IPS-20b (cell line): Measurements from ENCODE around the gene PIN1.

Experiments
- H3K27ac ChIP-seq: one replicate; pipeline ENCODE4 v1.5.1; 2013; ENCODE audit warnings: low read length
- H3K27me3 ChIP-seq: 2 replicates; pipeline ENCODE4 v1.6.1; 2013; ENCODE audit warnings: mild to moderate bottlenecking, low read length, inconsistent platforms; ENCODE audit not compliant: insufficient read depth
- H3K36me3 ChIP-seq: 2 replicates; pipeline ENCODE4 v1.6.1; 2013; ENCODE audit warnings: low read depth, mild to moderate bottlenecking, inconsistent platforms, low read length, moderate library complexity; ENCODE audit not compliant: insufficient read depth
- H3K4me1 ChIP-seq: 2 replicates; pipeline ENCODE4 v1.6.1; 2013; ENCODE audit warnings: mild to moderate bottlenecking, control low read depth, inconsistent platforms, low read length, moderate library complexity; ENCODE audit not compliant: insufficient read depth
- H3K4me3 ChIP-seq: 2 replicates; pipeline ENCODE4 v1.5.1; 2013; ENCODE audit warnings: mild to moderate bottlenecking, low read length, inconsistent platforms
- H3K9ac ChIP-seq: 2 replicates; pipeline ENCODE4 v1.6.1; 2013; ENCODE audit warnings: low read depth, mild to moderate bottlenecking, inconsistent platforms, low read length, moderate library complexity
- H3K9me3 ChIP-seq: 2 replicates; pipeline ENCODE4 v1.6.1; 2013; ENCODE audit warnings: mild to moderate bottlenecking, low read depth, low read length, inconsistent platforms; ENCODE audit not compliant: insufficient read depth

The PIN1 gene

GRCh38 chr19:9860407-9860806 is 25.3 kb downstream of the PIN1 start:
- H3K4me1 ChIP-seq, result no peaks in the 10 kb centered on the region
- no peak overlapping the region for H3K27ac ChIP-seq
- no peaks in the 10 kb centered on the region for H3K27me3 ChIP-seq
- no peak overlapping the region for H3K9ac ChIP-seq
- H3K36me3 ChIP-seq, result peaks cover 20% of the 10 kb centered on the region
- no peak overlapping the region for H3K4me3 ChIP-seq
- no peaks in the 10 kb centered on the region for H3K9me3 ChIP-seq

- no peak overlapping the region for H3K9ac ChIP-seq
- no peaks in the 10 kb centered on the region for H3K27me3 ChIP-seq
- H3K4me3 ChIP-seq, result no peak overlapping the region
- H3K27ac ChIP-seq, result no peak overlapping the region
- H3K9me3 ChIP-seq, result no peaks in the 10 kb centered on the region
- peaks cover 16% of the 10 kb centered on the region for H3K36me3 ChIP-seq
- H3K4me1 ChIP-seq, result peaks cover 4% of the 10 kb centered on the region; the same call in 1 of the 2 replicates
Observed at GRCh38 chr19:9861503-9861902, 26.4 kb downstream of the PIN1 start.

DNA sequence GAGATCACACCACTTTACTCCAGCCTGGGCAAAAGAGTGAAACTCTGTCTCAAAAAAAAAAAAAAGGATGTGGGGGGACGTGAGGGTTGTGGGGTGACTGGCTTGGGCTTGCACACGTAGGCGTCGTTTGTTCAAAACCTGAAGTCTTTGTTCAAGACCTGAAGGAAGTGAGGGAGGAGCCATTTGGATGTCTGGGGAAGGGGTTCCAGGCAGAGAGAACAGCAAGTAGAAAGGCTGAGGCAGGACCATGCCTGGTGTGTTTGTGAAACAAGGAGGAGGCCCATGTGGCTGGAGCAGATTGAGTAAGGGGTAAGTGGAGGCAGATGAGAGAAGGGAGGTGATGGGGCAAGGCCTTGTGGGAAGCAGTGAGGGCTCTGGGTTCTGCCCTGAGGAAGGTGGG is 27.8 kb downstream of the PIN1 start:
- Histone ChIP-seq H3K4me3 (no peak overlapping the region), H3K36me3 (0 out of 2 replicates have a peak, but pooled peaks cover 5% of the 10 kb centered on the region), H3K4me1 (peaks cover 4% of the 10 kb centered on the region; the same call in 1 of the 2 replicates), H3K27ac (no peak overlapping the region), H3K27me3 (no peaks in the 10 kb centered on the region), H3K9me3 (no peaks in the 10 kb centered on the region), H3K9ac (no peak overlapping the region)

- H3K4me1 ChIP-seq, result peaks cover 4% of the 10 kb centered on the region; the same call in 1 of the 2 replicates
- H3K36me3 ChIP-seq, result 0 out of 2 replicates have a peak, but pooled peaks cover 5% of the 10 kb centered on the region
- no peaks in the 10 kb centered on the region for H3K27me3 ChIP-seq
- H3K9me3 ChIP-seq, result no peaks in the 10 kb centered on the region
- H3K27ac ChIP-seq, result no peak overlapping the region
- H3K9ac ChIP-seq, result no peak overlapping the region
- no peak overlapping the region for H3K4me3 ChIP-seq
Observed at GRCh38 chr19:9863759-9864158, 28.6 kb downstream of the PIN1 start.

DNA sequence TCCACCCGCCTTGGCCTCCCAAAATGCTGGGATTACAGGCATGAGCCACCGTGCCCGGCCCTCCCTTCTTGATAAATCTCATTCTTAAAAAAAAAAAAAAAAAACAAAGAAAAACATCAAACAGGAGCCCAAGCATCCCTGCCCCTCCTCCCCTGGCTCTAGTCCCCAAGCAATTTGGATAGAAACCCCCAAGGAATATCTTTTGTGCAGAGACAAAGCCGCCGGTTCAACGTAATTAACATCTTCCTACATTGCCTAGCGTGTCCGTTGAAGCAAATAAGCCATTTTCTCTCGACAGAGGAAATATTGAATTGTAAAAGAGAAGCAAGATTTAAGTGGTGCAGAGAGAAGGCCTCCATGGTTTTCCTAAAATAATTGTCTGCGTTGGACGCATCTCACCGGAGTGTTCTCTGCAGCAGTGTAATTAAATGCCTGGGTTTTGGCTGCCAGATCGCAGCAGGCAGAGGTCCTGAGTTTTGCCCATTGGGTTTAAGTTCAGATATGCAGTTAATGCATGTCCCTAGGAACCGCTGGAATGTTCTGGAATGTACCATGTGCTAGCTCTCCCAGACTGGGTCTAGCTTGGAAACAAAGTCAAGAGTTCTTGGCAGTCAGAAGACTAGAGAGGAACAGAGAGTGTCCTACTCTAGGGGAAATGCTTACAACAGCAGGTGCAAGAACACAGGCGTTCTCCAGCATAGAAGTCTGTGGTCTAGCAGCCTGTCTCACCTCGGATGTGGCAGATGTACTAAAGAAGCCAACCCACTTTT is 30.8 kb downstream of the PIN1 start:
- Histone ChIP-seq H3K9me3 (no peaks in the 10 kb centered on the region), H3K9ac (peak overlapping the region; percentile 34; the same call in 1 of the 2 replicates), H3K27ac (no peak overlapping the region), H3K4me3 (peak overlapping the region; percentile 37; the same call in 1 of the 2 replicates), H3K36me3 (no peaks in the 10 kb centered on the region), H3K4me1 (peaks cover 4% of the 10 kb centered on the region; the same call in 1 of the 2 replicates), H3K27me3 (no peaks in the 10 kb centered on the region)

DNA sequence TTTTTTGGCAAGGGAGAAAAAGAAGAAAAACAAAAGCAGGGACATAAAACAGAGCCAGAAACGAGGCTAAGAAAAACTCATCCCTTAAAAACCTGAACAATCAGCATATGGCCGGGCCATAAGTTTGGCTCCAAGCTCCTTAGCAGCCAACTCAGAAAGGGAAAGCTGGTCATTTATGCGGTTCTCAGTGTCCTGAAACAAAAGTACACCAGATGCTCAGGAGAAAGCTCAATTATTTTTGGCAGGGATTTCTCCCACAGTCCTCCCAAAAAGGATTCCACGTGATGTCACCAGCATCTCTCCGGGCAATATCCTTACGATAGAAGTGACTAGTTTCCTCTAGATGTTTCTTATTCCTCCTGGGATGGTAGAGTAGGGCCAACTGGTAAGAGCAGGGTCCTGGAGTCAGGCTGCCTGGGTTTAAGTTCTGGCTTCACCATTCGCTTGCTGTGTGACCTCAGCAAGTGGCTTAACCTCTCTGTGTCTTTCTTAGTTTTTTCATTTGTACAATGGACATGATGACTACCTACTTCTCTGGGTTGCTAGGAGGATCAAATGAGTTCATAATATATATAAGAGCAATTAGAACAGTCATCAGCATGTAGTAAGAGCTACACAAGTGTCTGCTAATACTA is 34.0 kb downstream of the PIN1 start:
- H3K4me1 ChIP-seq, result peaks cover 4% of the 10 kb centered on the region; the same call in 1 of the 2 replicates
- no peak overlapping the region for H3K9ac ChIP-seq
- H3K4me3 ChIP-seq, result no peak overlapping the region
- no peaks in the 10 kb centered on the region for H3K36me3 ChIP-seq
- no peaks in the 10 kb centered on the region for H3K9me3 ChIP-seq
- H3K27ac ChIP-seq, result no peak overlapping the region
- no peaks in the 10 kb centered on the region for H3K27me3 ChIP-seq

GRCh38 chr19:9871626-9872338 is 36.7 kb downstream of the PIN1 start:
- Histone ChIP-seq H3K9me3 (no peaks in the 10 kb centered on the region), H3K4me1 (no peaks in the 10 kb centered on the region), H3K27me3 (no peaks in the 10 kb centered on the region), H3K27ac (no peak overlapping the region), H3K9ac (no peak overlapping the region), H3K36me3 (no peaks in the 10 kb centered on the region), H3K4me3 (no peak overlapping the region)

DNA sequence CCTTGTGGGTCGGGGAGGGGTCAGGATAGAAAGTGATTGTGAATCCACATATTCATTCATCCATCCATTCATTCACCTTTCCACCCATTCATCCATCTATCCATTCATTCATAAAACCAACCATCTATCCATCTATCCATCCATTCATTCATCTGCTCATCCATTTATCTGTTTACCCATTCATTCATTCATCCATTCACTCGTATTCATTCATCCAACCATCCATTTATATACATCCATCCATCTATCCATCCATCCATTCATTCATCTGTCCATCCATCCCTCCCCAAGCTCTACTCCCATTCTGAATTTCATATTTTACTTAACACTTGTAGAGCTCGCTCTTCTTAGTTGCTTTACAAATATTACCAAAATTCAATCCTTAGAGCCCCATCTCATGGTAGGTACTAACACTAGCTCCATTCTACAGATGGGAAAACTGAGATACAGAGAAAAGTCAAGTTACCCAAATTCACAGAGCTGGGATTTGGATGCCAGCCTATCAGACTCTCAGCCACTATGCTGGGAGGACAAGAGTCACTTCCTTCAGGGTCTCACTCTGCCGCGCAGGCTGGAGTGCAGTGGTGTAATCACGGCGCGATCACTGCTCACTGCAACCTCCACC is 37.6 kb downstream of the PIN1 start:
- no peak overlapping the region for H3K4me3 ChIP-seq

DNA sequence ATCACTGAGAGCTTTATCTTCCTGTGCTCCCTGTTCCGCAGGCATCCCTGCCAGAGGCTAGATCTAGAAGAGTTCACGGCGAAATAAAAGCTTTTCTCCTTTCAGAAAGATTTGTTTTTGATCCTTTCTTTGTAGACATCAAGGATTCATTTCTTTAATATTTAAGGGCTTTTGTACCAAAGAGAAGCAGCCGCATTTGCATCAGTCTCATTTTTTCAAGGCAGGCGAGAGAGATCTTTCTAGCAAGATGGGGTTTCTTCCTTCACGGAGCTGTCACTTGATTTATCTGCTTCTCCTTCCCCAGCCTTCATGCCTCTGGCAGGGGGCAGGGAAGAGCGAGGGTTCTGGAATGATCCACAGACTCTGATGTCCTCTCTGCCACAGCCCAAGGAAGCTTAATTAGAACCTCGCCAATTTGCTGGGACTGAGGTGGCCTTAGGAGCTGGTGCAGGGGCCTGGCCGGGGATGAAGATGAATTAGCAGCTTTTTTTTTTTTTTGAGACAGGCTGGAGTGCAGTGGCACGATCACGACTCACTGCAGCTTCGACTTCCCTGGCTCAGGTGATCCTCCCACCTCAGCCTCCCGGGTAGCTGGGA is 40.0 kb downstream of the PIN1 start:
- Histone ChIP-seq H3K4me1 (no peaks in the 10 kb centered on the region), H3K9me3 (no peaks in the 10 kb centered on the region), H3K9ac (no peak overlapping the region), H3K27ac (no peak overlapping the region), H3K36me3 (no peaks in the 10 kb centered on the region), H3K27me3 (no peaks in the 10 kb centered on the region), H3K4me3 (no peak overlapping the region)

More for the DNA sequence above, 37.6 kb downstream of the PIN1 start:
- Histone ChIP-seq H3K9me3 (no peaks in the 10 kb centered on the region), H3K36me3 (no peaks in the 10 kb centered on the region), H3K27me3 (no peaks in the 10 kb centered on the region), H3K9ac (no peak overlapping the region), H3K27ac (no peak overlapping the region), H3K4me1 (no peaks in the 10 kb centered on the region)

DNA sequence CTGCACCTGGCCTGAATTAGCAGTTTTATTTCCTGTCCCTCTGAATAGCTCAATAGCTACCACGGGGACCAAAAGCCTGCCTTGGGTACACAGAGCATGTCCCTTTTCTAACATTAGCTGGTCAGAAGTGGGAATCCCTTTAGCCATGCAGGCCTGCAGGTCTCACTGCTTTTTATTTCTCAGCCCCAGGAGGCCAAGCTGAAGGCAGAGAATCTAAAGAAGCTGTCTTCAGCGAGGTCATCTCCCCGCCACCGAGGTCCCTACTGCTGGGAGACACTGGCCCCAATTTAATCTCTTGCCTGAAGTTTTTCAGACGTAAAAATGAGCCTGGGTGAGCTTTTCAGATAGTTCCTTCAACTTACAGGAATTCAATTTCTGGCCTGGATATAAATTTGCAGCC is 40.7 kb downstream of the PIN1 start:
- no peaks in the 10 kb centered on the region for H3K36me3 ChIP-seq
- H3K27ac ChIP-seq, result no peak overlapping the region
- H3K4me3 ChIP-seq, result no peak overlapping the region
- no peaks in the 10 kb centered on the region for H3K27me3 ChIP-seq
- H3K9ac ChIP-seq, result no peak overlapping the region
- no peaks in the 10 kb centered on the region for H3K4me1 ChIP-seq
- no peaks in the 10 kb centered on the region for H3K9me3 ChIP-seq
